Glomerular visceral epithelial cell (primary cell): ENCODE measurements around the gene PPFIA4.

ENCODE experiments used
- DNase-seq: peaks from one replicate; pipeline ENCODE4 v3.0.0-alpha.2; 2016; ENCODE audit errors: extremely low spot score

Gene PPFIA4

GRCh38 chr1:203082571-203083462 lies 56.5 kb downstream of the PPFIA4 start:
- DNase-seq = no peak

DNA sequence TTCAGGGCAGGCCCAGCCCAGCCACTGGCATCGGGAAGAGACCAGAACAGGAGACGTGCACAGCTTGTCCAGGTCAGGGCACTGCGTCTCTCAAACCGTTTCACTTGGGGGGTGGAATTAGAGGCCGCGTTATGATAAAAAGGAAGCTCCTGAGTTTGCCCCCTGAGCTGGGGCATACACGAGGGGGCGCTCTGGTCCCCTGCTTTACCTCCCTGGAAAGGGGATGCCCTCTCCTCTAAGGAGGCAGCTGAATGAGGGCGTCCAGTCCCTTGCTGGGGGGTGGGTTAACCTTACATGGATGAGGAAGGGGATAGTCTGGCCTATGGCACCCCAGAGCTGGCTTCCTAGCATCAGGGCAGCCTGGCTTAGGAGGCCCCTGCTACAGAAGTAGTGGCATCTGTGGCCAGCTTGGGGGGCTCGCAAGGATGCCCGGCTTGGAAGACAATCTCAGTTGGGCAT lies 57.2 kb downstream of the PPFIA4 start:
- DNase-seq = no peak

DNA sequence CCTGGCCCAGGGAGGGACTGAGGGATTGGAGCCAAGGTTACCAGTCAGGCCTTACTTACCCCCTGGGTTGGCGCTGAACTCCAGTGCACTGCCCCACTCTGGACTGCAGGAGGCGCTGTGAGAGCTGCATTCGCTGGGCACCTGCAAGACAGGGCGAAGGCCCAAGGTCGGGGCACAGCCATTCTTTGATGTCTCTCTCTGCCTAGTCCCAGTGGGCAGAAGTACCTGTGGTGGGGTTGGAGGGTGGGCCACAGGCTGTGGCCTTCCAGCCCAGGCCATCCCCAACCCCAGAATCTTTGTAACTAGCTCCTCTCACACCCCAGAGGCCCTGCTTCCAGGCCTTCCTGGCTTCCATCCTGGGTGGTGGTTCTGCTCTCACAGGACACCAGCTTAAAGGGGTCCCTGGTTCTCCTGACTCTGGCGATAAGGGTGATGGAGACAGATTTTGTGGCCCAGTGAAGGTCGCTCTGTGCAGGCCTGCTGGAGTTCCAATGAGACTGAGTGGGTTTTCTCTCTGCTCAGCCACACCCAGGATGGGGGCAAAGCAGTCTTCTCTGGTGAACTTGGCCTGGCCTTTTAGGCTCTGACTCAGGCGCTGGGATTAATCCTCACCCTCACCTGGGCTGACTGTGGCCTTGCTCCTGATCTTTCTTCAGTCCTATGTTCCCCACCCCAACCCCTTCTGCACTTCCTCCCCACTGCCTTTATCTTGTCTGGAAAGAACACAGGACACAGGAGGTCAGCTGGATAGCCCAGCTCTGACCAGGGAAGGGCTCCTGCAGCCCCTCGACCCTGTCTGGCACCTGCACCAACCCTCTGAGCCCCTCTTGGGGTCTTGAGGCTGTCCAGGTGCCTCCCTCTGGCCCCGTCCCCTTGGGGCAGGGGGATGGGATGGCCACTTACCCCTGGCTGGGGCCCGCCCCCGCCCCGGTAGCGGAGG lies 58.6 kb downstream of the PPFIA4 start:
- DNase-seq = peak; percentile 12

- no peak for DNase-seq
Observed at GRCh38 chr1:203085528-203086406, 59.5 kb downstream of the PPFIA4 start, which contains the start of gene MYOG. TSS of gene MYOG (minus strand) at chr1:203086012. CDS start at chr1:203085961, 51 bp downstream.

- DNase-seq = no peak
Observed at GRCh38 chr1:203086992-203087763, 60.9 kb downstream of the PPFIA4 start.

DNA sequence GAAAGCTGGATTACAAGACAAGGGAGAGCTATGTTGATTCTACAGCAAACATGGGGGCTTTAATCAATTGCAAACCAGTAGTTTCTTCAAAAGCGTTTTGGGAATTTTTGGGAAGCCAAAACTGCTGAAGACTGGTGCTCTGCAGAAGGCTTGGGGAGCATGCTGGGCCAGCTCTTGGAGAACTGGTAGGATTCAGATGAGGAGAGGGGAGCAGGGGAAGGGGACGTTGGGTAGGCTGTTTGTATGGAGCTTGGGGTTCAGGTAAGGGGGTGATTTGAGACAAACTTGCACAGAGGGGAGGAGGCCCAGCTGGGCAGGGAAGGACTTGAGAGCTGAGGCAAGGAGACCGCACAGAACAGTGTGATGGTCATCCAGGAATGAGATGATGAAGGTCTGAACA lies 62.1 kb downstream of the PPFIA4 start:
- DNase-seq = no peak

DNA sequence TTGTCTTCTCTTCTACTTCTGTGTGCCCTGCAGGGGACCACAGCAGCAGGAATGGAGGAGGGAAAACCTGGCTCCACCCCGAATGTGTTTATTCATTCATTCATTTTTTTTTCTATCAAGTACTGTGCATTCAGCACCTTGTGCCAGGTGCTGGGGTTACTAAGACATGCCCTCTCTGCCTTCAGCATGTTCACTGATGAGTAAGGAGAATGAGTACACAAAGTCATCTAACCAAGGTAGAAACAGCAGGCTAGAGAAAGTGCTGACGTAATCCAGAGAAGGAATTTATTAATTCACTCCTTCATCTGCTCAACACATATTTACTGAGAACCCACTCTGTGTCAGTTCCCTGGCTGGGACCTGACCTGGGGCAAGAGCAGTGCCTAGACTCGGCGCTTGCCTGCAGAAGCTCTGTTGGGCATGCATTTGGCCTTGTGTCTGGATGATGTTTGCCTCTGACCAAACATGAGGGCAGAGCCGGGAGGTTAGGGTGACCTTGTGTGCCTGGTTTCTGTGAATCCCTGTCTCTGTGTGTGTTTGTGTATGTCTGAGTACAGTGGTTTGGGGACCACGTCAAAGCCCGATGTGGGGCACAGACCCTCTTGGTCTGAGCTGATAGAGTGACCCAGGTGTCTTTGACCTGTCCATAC lies 62.8 kb downstream of the PPFIA4 start:
- no peak for DNase-seq

GRCh38 chr1:203089651-203090045 lies 63.4 kb downstream of the PPFIA4 start:
- DNase-seq = no peak

GRCh38 chr1:203090421-203091198 lies 64.3 kb downstream of the PPFIA4 start:
- no peak for DNase-seq

GRCh38 chr1:203091199-203091477 lies 64.8 kb downstream of the PPFIA4 start:
- DNase-seq = no peak

DNA sequence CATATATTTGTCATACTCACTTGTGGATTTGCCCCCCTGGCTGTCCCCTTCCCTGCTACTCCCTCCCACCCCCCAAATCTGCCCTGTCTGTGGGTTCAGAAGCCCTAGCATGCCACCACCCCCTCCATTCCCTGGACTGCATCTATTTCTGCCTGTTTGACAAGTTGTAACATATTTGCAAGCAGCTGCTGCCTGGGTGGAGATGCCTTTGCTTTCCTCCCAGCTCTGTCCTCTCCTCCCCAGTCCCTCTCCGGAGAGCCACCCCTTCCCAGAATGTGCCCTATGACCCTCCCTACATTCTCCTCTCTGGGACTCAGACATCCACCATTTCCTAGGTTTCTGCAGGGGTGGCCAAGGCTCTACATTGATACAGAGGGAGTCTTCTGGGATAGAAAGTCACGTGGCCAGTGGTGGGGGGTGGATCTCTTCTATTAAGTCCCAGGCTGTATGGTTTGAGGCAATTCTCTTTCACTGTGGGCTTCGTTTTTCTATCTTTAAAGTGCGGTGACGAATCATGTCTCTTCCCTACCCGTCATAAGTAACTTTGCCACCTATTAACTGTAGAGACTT lies 65.6 kb downstream of the PPFIA4 start:
- DNase-seq = no peak

DNA sequence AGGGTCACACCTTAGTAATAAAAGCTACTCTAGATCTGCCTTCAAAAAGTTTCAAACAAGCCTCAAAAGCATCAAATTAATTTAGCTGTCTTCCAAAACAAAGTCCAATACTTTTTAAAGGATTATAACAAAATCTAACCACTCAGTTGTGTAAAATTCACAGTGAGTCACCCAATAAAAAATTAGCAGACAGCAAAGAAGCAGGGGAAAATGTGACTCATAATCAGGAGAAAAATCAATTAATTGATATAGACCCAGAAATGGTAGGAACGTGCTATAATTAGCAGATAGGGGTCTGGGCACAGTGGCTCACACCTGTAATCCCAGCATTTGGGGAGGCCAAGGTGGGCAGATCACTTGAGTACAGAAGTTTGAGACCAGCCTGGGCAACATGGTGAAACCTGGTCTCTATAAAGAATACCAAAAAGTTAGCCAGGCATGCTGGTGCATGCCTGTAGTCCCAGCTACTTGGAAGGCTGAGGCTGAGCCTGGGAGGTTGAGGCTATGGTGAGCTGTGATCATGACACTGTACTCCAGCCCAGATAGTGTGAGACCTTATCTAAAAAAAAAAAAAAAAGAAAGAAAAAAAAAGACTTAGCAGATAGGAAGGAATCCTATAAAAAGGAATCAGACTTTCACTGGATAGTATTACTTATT lies 67.6 kb downstream of the PPFIA4 start:
- no peak for DNase-seq

- DNase-seq = no peak
Observed at GRCh38 chr1:203095061-203095690, 68.9 kb downstream of the PPFIA4 start.

GRCh38 chr1:203096566-203096965 lies 70.3 kb downstream of the PPFIA4 start:
- DNase-seq = no peak

- no peak for DNase-seq
Observed at GRCh38 chr1:203097001-203097400, 70.7 kb downstream of the PPFIA4 start.

GRCh38 chr1:203098445-203098844 lies 72.2 kb downstream of the PPFIA4 start:
- DNase-seq = no peak

- DNase-seq = no peak
Observed at GRCh38 chr1:203098914-203099520, 72.7 kb downstream of the PPFIA4 start.
